Neural cell (in vitro differentiated cells): ENCODE measurements around the gene F7. TPM values are rescaled to one million over a fixed set of nuclear protein-coding genes. Genes with fewer than 3 reads are reported as not detected.

Source experiments
- H2AFZ ChIP-seq: fragments of 200-600, 300-800 bp; sonication (generic), shearing (Covaris generic); 2 replicates; pipeline ENCODE4 v1.6.0; 2014; ENCODE audit warnings: low read depth, mild to moderate bottlenecking, antibody characterized with exemption, low read length, moderate library complexity
- H3F3A ChIP-seq: fragments of 200-600 bp; shearing (Covaris generic); 2 replicates; pipeline ENCODE4 v1.6.1; 2016; ENCODE audit warnings: mild to moderate bottlenecking, moderate library complexity, mixed read lengths, antibody characterized with exemption, low read length; ENCODE audit not compliant: insufficient read depth, poor library complexity, severe bottlenecking
- H3K27ac ChIP-seq: fragments of 200-600, 300-800 bp; sonication (generic), shearing (Covaris generic); 2 replicates; pipeline ENCODE4 v1.5.1; 2014; ENCODE audit warnings: mild to moderate bottlenecking, low read length, moderate library complexity
- H3K27me3 ChIP-seq: fragments of 300-800, 200-600 bp; sonication (generic), shearing (Covaris generic); 2 replicates; pipeline ENCODE4 v1.6.0; 2014; ENCODE audit warnings: mild to moderate bottlenecking, low read depth, low read length, moderate library complexity; ENCODE audit not compliant: insufficient read depth
- H3K36me3 ChIP-seq: fragments of 300-800, 200-600 bp; sonication (generic), shearing (Covaris generic); 2 replicates; pipeline ENCODE4 v1.5.1; 2014; ENCODE audit warnings: mild to moderate bottlenecking, antibody characterized with exemption, low read length, moderate library complexity; ENCODE audit not compliant: insufficient read depth
- H3K4me2 ChIP-seq: fragments of 300-800, 200-600 bp; sonication (generic), shearing (Covaris generic); 2 replicates; pipeline ENCODE4 v1.6.0; 2014; ENCODE audit warnings: mild to moderate bottlenecking, low read length
- H3K4me3 ChIP-seq: fragments of 300-800, 200-600 bp; sonication (generic), shearing (Covaris generic); 2 replicates; pipeline ENCODE4 v1.5.1; 2014; ENCODE audit warnings: mild to moderate bottlenecking, low read length, moderate library complexity
- H3K79me2 ChIP-seq: fragments of 200-600 bp; shearing (Covaris generic); replicated peaks from 2 replicates; pipeline ENCODE4 v1.6.0; 2014; ENCODE audit warnings: mild to moderate bottlenecking, low read length, moderate library complexity; ENCODE audit not compliant: insufficient read depth
- H3K9ac ChIP-seq: fragments of 300-800, 200-600 bp; sonication (generic), shearing (Covaris generic); 2 replicates; pipeline ENCODE4 v1.6.1; 2016; ENCODE audit warnings: mild to moderate bottlenecking, low read length, mixed read lengths
- H3K9me2 ChIP-seq: fragments of 200-600 bp; shearing (Covaris generic); 2 replicates; pipeline ENCODE4 v1.6.1; 2016; ENCODE audit warnings: mild to moderate bottlenecking, low read length, mixed read lengths; ENCODE audit not compliant: insufficient read depth
- H3K9me3 ChIP-seq: fragments of 200-600, 300-800 bp; sonication (generic), shearing (Covaris generic); 2 replicates; pipeline ENCODE4 v1.6.1; 2016; ENCODE audit warnings: mild to moderate bottlenecking, mixed run types, low read length, moderate library complexity, mixed read lengths
- H4K20me1 ChIP-seq: fragments of 200-600 bp; shearing (Covaris generic); 2 replicates; pipeline ENCODE4 v1.6.1; 2016; ENCODE audit warnings: mild to moderate bottlenecking, mixed run types; ENCODE audit not compliant: insufficient read depth
- EP300 ChIP-seq: fragments of 450-650 bp; conservative IDR thresholded peaks from 2 replicates; pipeline ENCODE4 v1.6.1; 2014; ENCODE audit warnings: antibody characterized with exemption, mild to moderate bottlenecking, moderate library complexity; ENCODE audit not compliant: poor library complexity, severe bottlenecking
- EZH2 ChIP-seq: fragments of 200-600, 300-800 bp; shearing (Covaris generic), sonication (generic); IDR thresholded peaks from 2 replicates; pipeline ENCODE4 v1.6.1; 2014; ENCODE audit warnings: antibody characterized with exemption, low read length, borderline replicate concordance, mild to moderate bottlenecking; ENCODE audit not compliant: insufficient read depth, poor library complexity, severe bottlenecking
- MXI1 ChIP-seq: fragments of 450-650 bp; conservative IDR thresholded peaks from 2 replicates; pipeline ENCODE4 v1.6.1; 2014; ENCODE audit warnings: antibody characterized with exemption, mild to moderate bottlenecking; ENCODE audit not compliant: poor library complexity, severe bottlenecking
- POLR2AphosphoS5 ChIP-seq: IDR thresholded peaks from 2 replicates; pipeline ENCODE4 v1.6.1; 2012
- RAD21 ChIP-seq: fragments of 450-650 bp; conservative IDR thresholded peaks from 2 replicates; pipeline ENCODE4 v1.6.1; 2014; ENCODE audit warnings: antibody characterized with exemption, mild to moderate bottlenecking, moderate library complexity
- SMC3 ChIP-seq: fragments of 450-650 bp; conservative IDR thresholded peaks from 2 replicates; pipeline ENCODE4 v1.6.1; 2014; ENCODE audit warnings: antibody characterized with exemption, mild to moderate bottlenecking, moderate library complexity; ENCODE audit not compliant: poor library complexity
- TAF1 ChIP-seq: IDR thresholded peaks from 2 replicates; pipeline ENCODE4 v1.6.1; 2012; ENCODE audit warnings: low read depth
- polyA plus RNA-seq: library from polyadenylated mRNA; depleted of rRNA; stranded (reverse); fragments of >200 nt; gene quantifications from 2 replicates; pipeline ENCODE4 v1.2.3, GENCODE V29; 2014
- TF ChIP-seq, protein P1 (sequence below): fragments of 450-650 bp; IDR thresholded peaks from 2 replicates; pipeline ENCODE4 v1.5.1; 2014; ENCODE audit warnings: antibody characterized with exemption, mild to moderate bottlenecking, moderate library complexity; ENCODE audit not compliant: poor library complexity, severe bottlenecking
- TF ChIP-seq, protein P2 (sequence below): IDR thresholded peaks from 2 replicates; pipeline ENCODE4 v1.6.1; 2012; ENCODE audit warnings: borderline replicate concordance

The F7 gene
- polyA plus RNA-seq, 1 donor from 2014 or later: 0.32 TPM

DNA sequence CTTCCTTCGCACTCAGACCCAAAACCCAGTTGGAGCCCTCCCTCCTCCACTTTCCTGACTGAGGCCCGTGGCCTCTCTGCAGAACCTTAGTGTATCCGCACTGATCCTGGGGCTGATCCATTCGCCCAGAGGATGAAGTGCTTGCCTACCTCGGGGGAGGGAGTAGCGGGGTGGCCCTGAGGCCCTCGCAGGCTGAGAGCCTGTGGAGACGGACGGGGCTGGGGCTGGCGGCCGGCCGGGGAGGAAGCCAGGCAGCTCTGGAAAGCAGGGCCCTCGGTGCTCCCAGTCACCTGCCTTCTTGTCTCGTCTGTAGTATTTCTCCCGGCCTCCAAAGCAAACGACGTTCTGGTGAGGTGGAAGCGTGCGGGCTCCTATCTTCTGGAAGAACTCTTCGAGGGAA, 54.1 kb downstream of the F7 start:
- Histone ChIP-seq H4K20me1 (no peaks in the 10 kb centered on the region), H2AFZ (no peak overlapping the region), H3K4me3 (no peak overlapping the region), H3K9me3 (no peaks in the 10 kb centered on the region), H3K9ac (no peak overlapping the region), H3K27me3 (no peaks in the 10 kb centered on the region), H3K4me2 (no peak overlapping the region), H3K9me2 (no peaks in the 10 kb centered on the region), H3K36me3 (no peaks in the 10 kb centered on the region), H3F3A (no peaks in the 10 kb centered on the region), H3K27ac (no peak overlapping the region), H3K79me2 (no peaks in the 10 kb centered on the region)
- TF ChIP-seq EZH2 (no peak), TAF1 (no peak), RAD21 (no peak)
- TF ChIP-seq, protein P1, sequence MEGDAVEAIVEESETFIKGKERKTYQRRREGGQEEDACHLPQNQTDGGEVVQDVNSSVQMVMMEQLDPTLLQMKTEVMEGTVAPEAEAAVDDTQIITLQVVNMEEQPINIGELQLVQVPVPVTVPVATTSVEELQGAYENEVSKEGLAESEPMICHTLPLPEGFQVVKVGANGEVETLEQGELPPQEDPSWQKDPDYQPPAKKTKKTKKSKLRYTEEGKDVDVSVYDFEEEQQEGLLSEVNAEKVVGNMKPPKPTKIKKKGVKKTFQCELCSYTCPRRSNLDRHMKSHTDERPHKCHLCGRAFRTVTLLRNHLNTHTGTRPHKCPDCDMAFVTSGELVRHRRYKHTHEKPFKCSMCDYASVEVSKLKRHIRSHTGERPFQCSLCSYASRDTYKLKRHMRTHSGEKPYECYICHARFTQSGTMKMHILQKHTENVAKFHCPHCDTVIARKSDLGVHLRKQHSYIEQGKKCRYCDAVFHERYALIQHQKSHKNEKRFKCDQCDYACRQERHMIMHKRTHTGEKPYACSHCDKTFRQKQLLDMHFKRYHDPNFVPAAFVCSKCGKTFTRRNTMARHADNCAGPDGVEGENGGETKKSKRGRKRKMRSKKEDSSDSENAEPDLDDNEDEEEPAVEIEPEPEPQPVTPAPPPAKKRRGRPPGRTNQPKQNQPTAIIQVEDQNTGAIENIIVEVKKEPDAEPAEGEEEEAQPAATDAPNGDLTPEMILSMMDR: no peak

DNA sequence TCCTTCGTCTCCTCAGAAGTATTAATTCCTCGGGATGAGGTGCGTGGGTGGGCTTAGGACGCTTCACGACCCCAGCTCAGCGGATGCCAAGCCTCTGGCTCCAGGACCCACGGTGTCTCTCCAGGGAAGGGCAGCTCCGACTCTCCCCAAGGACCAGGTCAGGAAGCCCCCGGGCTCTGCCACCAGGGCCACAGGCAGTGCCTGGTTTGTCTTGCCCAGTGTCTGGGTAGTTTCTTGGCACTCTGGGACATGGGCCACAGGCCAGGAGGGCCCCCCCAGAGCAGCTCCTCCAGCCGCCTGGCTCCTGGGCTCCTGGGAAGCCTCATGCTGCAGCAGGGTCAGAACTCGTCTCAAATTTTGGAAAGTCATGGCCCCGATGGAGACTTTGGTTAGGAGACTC, 55.4 kb downstream of the F7 start:
- Histone ChIP-seq H3K4me3 (no peak overlapping the region), H3K27ac (no peak overlapping the region), H3K4me2 (no peak overlapping the region), H3K79me2 (no peaks in the 10 kb centered on the region), H3K27me3 (no peaks in the 10 kb centered on the region), H3K9me2 (no peaks in the 10 kb centered on the region), H3K9ac (no peak overlapping the region), H4K20me1 (no peaks in the 10 kb centered on the region), H3F3A (no peaks in the 10 kb centered on the region), H3K9me3 (no peaks in the 10 kb centered on the region), H3K36me3 (no peaks in the 10 kb centered on the region), H2AFZ (no peak overlapping the region)
- TF ChIP-seq SMC3 (no peak), TAF1 (no peak), EP300 (no peak), EZH2 (no peak), RAD21 (no peak), MXI1 (no peak), POLR2AphosphoS5 (no peak)
- TF ChIP-seq, protein P1: no peak
- TF ChIP-seq, protein P2, sequence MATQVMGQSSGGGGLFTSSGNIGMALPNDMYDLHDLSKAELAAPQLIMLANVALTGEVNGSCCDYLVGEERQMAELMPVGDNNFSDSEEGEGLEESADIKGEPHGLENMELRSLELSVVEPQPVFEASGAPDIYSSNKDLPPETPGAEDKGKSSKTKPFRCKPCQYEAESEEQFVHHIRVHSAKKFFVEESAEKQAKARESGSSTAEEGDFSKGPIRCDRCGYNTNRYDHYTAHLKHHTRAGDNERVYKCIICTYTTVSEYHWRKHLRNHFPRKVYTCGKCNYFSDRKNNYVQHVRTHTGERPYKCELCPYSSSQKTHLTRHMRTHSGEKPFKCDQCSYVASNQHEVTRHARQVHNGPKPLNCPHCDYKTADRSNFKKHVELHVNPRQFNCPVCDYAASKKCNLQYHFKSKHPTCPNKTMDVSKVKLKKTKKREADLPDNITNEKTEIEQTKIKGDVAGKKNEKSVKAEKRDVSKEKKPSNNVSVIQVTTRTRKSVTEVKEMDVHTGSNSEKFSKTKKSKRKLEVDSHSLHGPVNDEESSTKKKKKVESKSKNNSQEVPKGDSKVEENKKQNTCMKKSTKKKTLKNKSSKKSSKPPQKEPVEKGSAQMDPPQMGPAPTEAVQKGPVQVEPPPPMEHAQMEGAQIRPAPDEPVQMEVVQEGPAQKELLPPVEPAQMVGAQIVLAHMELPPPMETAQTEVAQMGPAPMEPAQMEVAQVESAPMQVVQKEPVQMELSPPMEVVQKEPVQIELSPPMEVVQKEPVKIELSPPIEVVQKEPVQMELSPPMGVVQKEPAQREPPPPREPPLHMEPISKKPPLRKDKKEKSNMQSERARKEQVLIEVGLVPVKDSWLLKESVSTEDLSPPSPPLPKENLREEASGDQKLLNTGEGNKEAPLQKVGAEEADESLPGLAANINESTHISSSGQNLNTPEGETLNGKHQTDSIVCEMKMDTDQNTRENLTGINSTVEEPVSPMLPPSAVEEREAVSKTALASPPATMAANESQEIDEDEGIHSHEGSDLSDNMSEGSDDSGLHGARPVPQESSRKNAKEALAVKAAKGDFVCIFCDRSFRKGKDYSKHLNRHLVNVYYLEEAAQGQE: no peak
